B cell (primary cell): Measurements from ENCODE around the gene GPR183.

Source experiments
- EZH2 ChIP-seq: IDR thresholded peaks from 2 replicates; pipeline ENCODE4 v1.6.1; 2012; ENCODE audit warnings: borderline replicate concordance, low read depth, mild to moderate bottlenecking, moderate library complexity, low read length; ENCODE audit not compliant: insufficient read depth, poor library complexity, severe bottlenecking
- TF ChIP-seq, protein P1 (sequence below): fragments of 200-600 bp; IDR thresholded peaks from one replicate; pipeline ENCODE4 v1.8.0; 2022; ENCODE audit warnings: antibody characterized with exemption, mild to moderate bottlenecking

DNA sequence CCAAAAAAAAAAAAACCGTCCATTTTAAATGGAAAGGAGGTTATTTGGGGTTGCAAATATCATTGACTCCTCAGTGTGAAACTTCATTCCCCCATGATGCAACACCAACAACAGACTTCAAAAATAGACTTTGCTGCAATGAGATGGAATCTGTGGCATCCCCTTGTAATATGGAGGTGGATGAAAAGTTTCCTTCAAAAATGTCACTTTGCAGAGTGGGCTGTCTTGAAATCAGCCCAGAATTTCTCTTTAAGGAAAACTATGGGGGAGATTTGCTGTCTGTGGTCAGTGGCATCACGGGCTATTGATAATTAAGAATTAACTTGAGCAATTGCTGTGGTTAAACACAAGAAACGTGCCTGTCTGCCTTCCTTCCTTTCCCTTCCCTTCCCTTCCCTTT lies 50.5 kb downstream of the GPR183 start:
- TF ChIP-seq, protein P1, sequence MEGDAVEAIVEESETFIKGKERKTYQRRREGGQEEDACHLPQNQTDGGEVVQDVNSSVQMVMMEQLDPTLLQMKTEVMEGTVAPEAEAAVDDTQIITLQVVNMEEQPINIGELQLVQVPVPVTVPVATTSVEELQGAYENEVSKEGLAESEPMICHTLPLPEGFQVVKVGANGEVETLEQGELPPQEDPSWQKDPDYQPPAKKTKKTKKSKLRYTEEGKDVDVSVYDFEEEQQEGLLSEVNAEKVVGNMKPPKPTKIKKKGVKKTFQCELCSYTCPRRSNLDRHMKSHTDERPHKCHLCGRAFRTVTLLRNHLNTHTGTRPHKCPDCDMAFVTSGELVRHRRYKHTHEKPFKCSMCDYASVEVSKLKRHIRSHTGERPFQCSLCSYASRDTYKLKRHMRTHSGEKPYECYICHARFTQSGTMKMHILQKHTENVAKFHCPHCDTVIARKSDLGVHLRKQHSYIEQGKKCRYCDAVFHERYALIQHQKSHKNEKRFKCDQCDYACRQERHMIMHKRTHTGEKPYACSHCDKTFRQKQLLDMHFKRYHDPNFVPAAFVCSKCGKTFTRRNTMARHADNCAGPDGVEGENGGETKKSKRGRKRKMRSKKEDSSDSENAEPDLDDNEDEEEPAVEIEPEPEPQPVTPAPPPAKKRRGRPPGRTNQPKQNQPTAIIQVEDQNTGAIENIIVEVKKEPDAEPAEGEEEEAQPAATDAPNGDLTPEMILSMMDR = no peak
- TF ChIP-seq EZH2 = no peak
